HepG2 (cell line): ENCODE measurements around the gene HES1. TPM values are rescaled to one million over a fixed set of nuclear protein-coding genes. Genes with fewer than 3 reads are reported as not detected.
A peak's percentile ranks its signal among the peaks of the same experiment; 100 is the strongest.

Experiments used
- ATAC-seq: fragments of 200-7000 bp; cut with Tn5 transposase; 3 replicates; pipeline ENCODE4 v1.9.1; 2020; ENCODE audit warnings: mild to moderate bottlenecking, moderate library complexity
- BruUV-seq: library from RNA; stranded (reverse); fragments of 400-500 nt; replicated peaks from 2 replicates; lab custom pipeline; 2021; lab: Mats Ljungman, UMichigan
- CTCF ChIA-PET: fragments of 300-600 bp; formaldehyde crosslinking; extraction: SDS; loops from one replicate; lab custom pipeline; 2021; ENCODE audit warnings: low total read pairs, inconsistent platforms, low intra/inter-chr PET ratio; lab: Yijun Ruan, JAX
- POLR2A ChIA-PET: fragments of 350-600 bp; sonication (Branson Sonifier 250); formaldehyde crosslinking; loops from one replicate; lab custom pipeline; 2020; ENCODE audit warnings: antibody characterized with exemption, inconsistent platforms; lab: Yijun Ruan, JAX
- DNase-seq: peaks from one replicate; pipeline ENCODE4 v3.0.0-alpha.2; 2015; ENCODE audit warnings: low spot score
- FAIRE-seq: peaks from 3 replicates; lab custom pipeline; 2011; peaks lifted over from hg19 to GRCh38; lab: Jason Lieb, UNC
- H2AFZ ChIP-seq: one replicate; pipeline ENCODE4 v1.6.1; 2011; ENCODE audit warnings: low read length, inconsistent platforms
- H3K27ac ChIP-seq: fragments of 300-600 bp; 3 replicates; pipeline ENCODE4 v1.8.0; 2011; ENCODE audit warnings: mixed run types, mild to moderate bottlenecking, mixed read lengths, low read length, inconsistent platforms; ENCODE audit not compliant: insufficient read depth; ENCODE audit errors: extremely low read length
- H3K27me3 ChIP-seq, 2 experiments: fragments of 200-600 bp in 1 of 2; 2 replicates in 1 of 2; 3 replicates in 1 of 2; pipeline versions ENCODE4 v1.6.0 to v1.8.0; 2011; ENCODE audit warnings: low read length in 2 of 2, mild to moderate bottlenecking in 2 of 2, moderate library complexity in 2 of 2, inconsistent platforms in 1 of 2; ENCODE audit not compliant: insufficient read depth in 2 of 2, control insufficient read depth in 1 of 2
- H3K36me3 ChIP-seq, 2 experiments: fragments of 200-600 bp in 1 of 2; replicated peaks in 1 of 2; 2 replicates in 1 of 2; 3 replicates in 1 of 2; pipeline versions ENCODE4 v1.5.1 to v1.8.0; 2011; ENCODE audit warnings: low read length in 2 of 2, inconsistent platforms in 1 of 2; ENCODE audit not compliant: insufficient read depth in 2 of 2, control insufficient read depth in 1 of 2
- H3K4me1 ChIP-seq: 2 replicates; pipeline ENCODE4 v1.5.1; 2012; ENCODE audit warnings: low read length, inconsistent platforms; ENCODE audit not compliant: insufficient read depth
- H3K4me2 ChIP-seq: 2 replicates; pipeline ENCODE4 v1.6.0; 2011; ENCODE audit warnings: low read depth, low read length, inconsistent platforms
- H3K4me3 ChIP-seq, 3 experiments: fragments of 200-600 bp in 1 of 3; sonication (generic), shearing (Covaris generic) in 1 of 3; replicated peaks in 1 of 3; 2 replicates each; pipeline ENCODE4 v1.5.1; 2011 to 2016; ENCODE audit warnings: low read length in 3 of 3, inconsistent platforms in 2 of 3, low read depth in 2 of 3, mild to moderate bottlenecking in 2 of 3, control low read depth in 1 of 3, mixed read lengths in 1 of 3; ENCODE audit not compliant: insufficient read depth in 1 of 3
- H3K79me2 ChIP-seq: one replicate; pipeline ENCODE4 v1.6.1; 2011; ENCODE audit warnings: low read length, inconsistent platforms; ENCODE audit not compliant: insufficient read depth
- H3K9ac ChIP-seq: 2 replicates; pipeline ENCODE4 v1.6.0; 2011; ENCODE audit warnings: mild to moderate bottlenecking, low read depth, low read length, inconsistent platforms; ENCODE audit not compliant: insufficient read depth
- H3K9me3 ChIP-seq: 2 replicates; pipeline ENCODE4 v1.5.1; 2012; ENCODE audit warnings: mild to moderate bottlenecking, low read length
- H4K20me1 ChIP-seq: 2 replicates; pipeline ENCODE4 v1.6.0; 2011; ENCODE audit warnings: inconsistent platforms, mild to moderate bottlenecking, low read length, moderate library complexity; ENCODE audit not compliant: insufficient read depth
- SRSF9 ChIP-seq: fragments of 200-400 bp; formaldehyde crosslinking; IDR thresholded peaks from 2 replicates; pipeline ENCODE4 v1.6.1; 2018; ENCODE audit warnings: borderline replicate concordance, mild to moderate bottlenecking, low read depth, low read length; ENCODE audit not compliant: insufficient read depth, poor library complexity, severe bottlenecking
- ZEB1 ChIP-seq: IDR thresholded peaks from 2 replicates; pipeline ENCODE4 v1.6.1; 2012; ENCODE audit warnings: mild to moderate bottlenecking, low read depth, inconsistent platforms; ENCODE audit not compliant: insufficient replicate concordance
- ZNF263 ChIP-seq: sonication (generic); formaldehyde crosslinking; IDR thresholded peaks from 2 replicates; pipeline ENCODE4 v1.4.0; 2020; ENCODE audit warnings: missing genetic modification reagents
- ZNF281 ChIP-seq: sonication (generic); formaldehyde crosslinking; IDR thresholded peaks from 2 replicates; pipeline ENCODE4 v1.4.0; 2020; ENCODE audit warnings: missing genetic modification reagents, borderline replicate concordance
- WGBS: methylation state at CpG from one replicate; pipeline ENCODE4 v1.1.6; 2017; ENCODE audit warnings: low lambda C conversion rate; 5-methylcytosine and 5-hydroxymethylcytosine counted together
- in situ Hi-C: cut with HindIII; loops from 2 replicates; pipeline ENCODE4 v1.10.0; 2017; ENCODE audit warnings: low pct_unique_long_range_greater_than_20kb; ENCODE audit not compliant: extremely low pct_ligation_motif_present
- intact Hi-C: fragments of 100-400 bp; cut with micrococcal nuclease; formaldehyde crosslinking; loops from one replicate; pipeline ENCODE4 v1.10.0; 2022; ENCODE audit not compliant: unreplicated experiment
- polyA plus RNA-seq, 8 experiments: library from polyadenylated mRNA; depleted of rRNA in 3 of 8; stranded (reverse) in 7 of 8; unstranded in 1 of 8; fragments of >200 nt; fragmentation: Illumina TruSeq in 4 of 8; extraction: Trizol in 4 of 8; gene quantifications; 2 replicates each; pipeline versions ENCODE4 v1.2.1 to v1.2.3, GENCODE V29; 2011 to 2016; ENCODE audit warnings: low read depth in 4 of 8, missing spikeins in 1 of 8, mixed read lengths in 1 of 8; ENCODE audit not compliant: insufficient read depth in 1 of 8
- total RNA-seq, 5 experiments: library from RNA; depleted of rRNA; stranded (reverse); fragments of >200 nt; fragmentation: Illumina TruSeq; extraction: Trizol; gene quantifications; 2 replicates each; pipeline ENCODE4 v1.2.3, GENCODE V29; 2016; ENCODE audit warnings: low read depth in 1 of 5

HES1 gene
- total and polyA plus RNA-seq, 2 of the 13 experiments (the other 11 are each of a cell fraction or from before 2014, with no cell fraction given): 15.4 to 19.8 TPM

GRCh38 chr3:194117104-194117845, 18.7 kb upstream of the HES1 start:
- H3K79me2 ChIP-seq: no peaks in the 10 kb centered on the region
- peaks cover 65% of the 10 kb centered on the region for H3K4me1 ChIP-seq
- ChIA-PET POLR2A (interaction anchor here (1.0 to 2.6 kb wide), 3 partner anchors 13 to 17 kb away, joined by 3 to 20 read pairs (median 4); no protein-coding TSS in a partner anchor), CTCF (no interaction called here)
- no peak overlapping the region; a peak in 1 of 6 replicates for H3K4me3 ChIP-seq
- H3K4me2 ChIP-seq: peak overlapping the region; percentile 48
- no peaks in the 10 kb centered on the region for H4K20me1 ChIP-seq
- ATAC-seq (no peak), DNase-seq (no peak), FAIRE-seq (no peak)
- H3K9me3 ChIP-seq: no peaks in the 10 kb centered on the region
- no peaks in the 10 kb centered on the region for H3K36me3 ChIP-seq
- BruUV-seq: no TSS peak
- intact Hi-C loops (no loop called here), in situ Hi-C loops (no loop called here)
- no peak overlapping the region for H3K27ac ChIP-seq
- 19% methylated on average over 10 of the region's 12 CpGs for WGBS
- no peak overlapping the region for H2AFZ ChIP-seq
- TF ChIP-seq ZNF281 (no peak), SRSF9 (no peak), ZNF263 (CRISPR knock-in tag) (peak; percentile 45; the same call in 1 of the 2 replicates), ZEB1 (peak; percentile 45)
- H3K9ac ChIP-seq: peak overlapping the region; percentile 23; the same call in 1 of the 2 replicates
- H3K27me3 ChIP-seq: no peaks in the 10 kb centered on the region
